HuH-7 (cell line): ENCODE data around the gene POMGNT2.

Experiments
- DNase-seq: peaks from one replicate; pipeline ENCODE4 v3.0.0; 2011; ENCODE audit warnings: low spot score

The POMGNT2 gene

DNA sequence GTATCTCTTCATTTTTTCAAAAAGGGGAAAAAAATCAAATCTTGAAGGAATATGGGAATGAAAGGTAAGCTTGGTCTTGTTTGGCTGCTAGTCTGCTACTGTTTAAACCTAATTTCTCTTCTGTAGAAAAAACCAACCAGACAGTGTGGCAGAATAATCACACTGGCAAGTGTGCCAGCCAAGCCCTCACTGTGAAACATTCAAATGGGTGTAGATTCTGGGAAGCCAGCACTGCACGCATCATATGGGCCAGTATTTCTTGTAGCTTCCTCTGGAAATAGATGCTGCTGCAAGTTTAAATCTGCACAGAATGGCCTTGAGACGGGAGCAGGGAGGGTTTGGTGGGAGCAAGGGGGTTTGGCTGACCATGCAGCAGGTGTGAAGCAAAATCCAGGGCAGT lies 62.1 kb downstream of the POMGNT2 start:
- no peak for DNase-seq

- no peak for DNase-seq
Observed at GRCh38 chr3:43043071-43043766, 62.7 kb downstream of the POMGNT2 start.

- no peak for DNase-seq
Observed at GRCh38 chr3:43041517-43041916, 64.4 kb downstream of the POMGNT2 start.

DNA sequence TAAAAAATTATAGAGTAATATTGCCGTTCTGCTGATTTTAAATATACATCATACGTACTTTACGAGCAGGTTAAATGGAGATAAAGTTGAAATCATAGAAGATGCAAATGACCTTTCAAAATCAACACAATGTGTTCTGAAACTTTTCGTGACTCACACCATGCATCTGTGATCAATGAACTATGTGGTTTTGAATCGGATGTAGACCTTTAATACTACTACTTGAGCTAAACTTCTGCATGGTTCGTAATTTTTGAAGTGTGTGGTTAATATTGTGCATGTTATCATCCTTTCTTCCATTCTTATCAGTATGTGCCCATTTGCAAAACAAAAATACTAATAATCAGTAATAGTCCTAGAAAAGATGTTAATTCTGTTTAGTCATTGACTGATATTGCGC lies 67.9 kb downstream of the POMGNT2 start:
- DNase-seq = no peak

- DNase-seq = no peak
Observed at GRCh38 chr3:43036621-43037423, 69.1 kb downstream of the POMGNT2 start.

GRCh38 chr3:43035801-43036365 lies 70.0 kb downstream of the POMGNT2 start:
- DNase-seq = no peak

DNA sequence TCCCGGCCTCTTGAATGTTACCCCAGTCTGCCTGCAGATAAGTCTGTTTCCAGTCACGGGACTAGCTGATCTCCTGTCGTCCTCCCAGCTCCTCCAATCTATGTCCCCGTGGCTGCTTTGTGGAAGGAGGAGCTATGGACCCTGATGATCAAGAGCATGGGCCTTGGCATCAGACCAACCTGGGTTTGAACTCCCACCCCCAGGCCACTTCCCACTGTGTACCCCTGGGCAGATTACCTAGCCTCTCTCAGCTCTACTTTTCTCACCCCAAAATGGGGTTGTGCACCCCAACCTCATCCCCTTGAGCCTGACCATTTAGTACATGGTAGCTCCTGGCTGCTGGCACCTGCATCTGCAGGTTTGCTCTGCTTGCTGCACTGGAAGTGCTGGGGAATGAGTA lies 71.0 kb downstream of the POMGNT2 start:
- DNase-seq = no peak

DNA sequence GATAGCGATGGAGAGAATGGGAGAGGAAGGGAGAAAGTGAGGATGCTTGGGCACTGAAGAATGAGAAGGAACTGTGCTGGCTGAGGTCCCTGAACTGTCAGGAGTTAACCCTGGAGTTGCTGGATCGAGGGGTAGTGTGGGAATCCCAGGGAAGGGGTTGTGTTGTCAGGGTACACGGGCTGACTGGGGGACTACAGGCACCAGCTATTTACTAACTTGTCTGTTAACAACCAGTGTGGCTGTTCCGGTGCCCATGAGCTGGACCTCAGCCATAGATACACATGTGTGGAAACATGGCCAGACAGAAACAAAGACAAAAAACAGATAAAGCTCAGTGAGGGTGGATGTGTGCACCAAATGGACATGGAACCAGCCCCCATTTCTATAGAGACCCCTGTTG lies 71.7 kb downstream of the POMGNT2 start:
- DNase-seq = no peak

- no peak for DNase-seq
Observed at GRCh38 chr3:43032646-43033628, 72.9 kb downstream of the POMGNT2 start.

GRCh38 chr3:43031889-43032545 lies 73.9 kb downstream of the POMGNT2 start:
- DNase-seq = no peak

DNA sequence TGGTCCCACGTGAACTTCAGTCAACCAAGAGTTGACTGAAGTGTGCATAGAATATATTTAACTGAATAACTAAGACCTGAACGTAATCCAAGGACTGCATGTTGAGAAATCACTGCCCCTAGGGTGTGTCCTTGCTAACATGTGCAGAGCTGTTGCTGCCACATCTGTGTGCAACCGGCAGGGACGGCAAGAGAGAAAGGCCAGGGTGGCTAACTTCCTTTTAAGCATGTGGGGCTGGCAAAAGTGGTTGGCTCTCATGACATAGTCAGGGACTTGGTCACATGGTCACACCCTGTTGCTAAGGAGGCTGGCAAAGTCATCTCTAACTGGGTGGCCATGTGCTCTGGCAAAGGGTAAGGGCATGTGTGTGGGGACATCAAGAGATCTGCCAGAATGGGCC lies 74.4 kb downstream of the POMGNT2 start:
- no peak for DNase-seq

GRCh38 chr3:43030162-43030935 lies 75.5 kb downstream of the POMGNT2 start:
- no peak for DNase-seq
